OCI-M2 (cell line): Measurements from ENCODE around the gene RNF111.
"Not testable (repeated sequence)": the region's sequence is repeated elsewhere in the genome, so short reads cannot be mapped to it uniquely, and the experiment has no call there.

Experiments
- DNase-seq: peaks from one replicate; lab custom pipeline; 2025; ENCODE audit not compliant: unreplicated experiment; lab: John Stamatoyannopoulos, UW

Gene RNF111

GRCh38 chr15:58999694-59000093 is 12.2 kb downstream of the RNF111 start:
- no peak for DNase-seq

GRCh38 chr15:59000251-59000650 is 12.8 kb downstream of the RNF111 start:
- not testable (repeated sequence) for DNase-seq

DNA sequence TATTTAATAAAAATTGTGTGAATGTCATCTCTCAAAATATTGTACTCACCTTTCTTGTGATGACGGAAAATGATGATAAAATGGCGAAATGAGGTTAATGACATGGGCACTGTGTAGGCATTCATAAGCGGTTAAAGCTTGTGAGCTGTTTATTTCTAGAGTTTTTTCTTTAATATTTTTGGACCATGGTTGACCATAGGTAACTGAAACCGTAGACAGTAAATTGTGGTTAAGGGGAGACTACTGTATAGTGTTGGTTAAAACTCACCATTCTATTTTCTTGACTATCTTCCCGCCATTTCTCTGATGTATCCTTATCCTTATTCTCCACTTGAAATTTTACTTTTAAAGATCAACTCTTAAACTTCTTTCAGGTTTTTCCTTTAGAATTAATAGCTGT is 14.5 kb downstream of the RNF111 start:
- DNase-seq, result no peak

DNA sequence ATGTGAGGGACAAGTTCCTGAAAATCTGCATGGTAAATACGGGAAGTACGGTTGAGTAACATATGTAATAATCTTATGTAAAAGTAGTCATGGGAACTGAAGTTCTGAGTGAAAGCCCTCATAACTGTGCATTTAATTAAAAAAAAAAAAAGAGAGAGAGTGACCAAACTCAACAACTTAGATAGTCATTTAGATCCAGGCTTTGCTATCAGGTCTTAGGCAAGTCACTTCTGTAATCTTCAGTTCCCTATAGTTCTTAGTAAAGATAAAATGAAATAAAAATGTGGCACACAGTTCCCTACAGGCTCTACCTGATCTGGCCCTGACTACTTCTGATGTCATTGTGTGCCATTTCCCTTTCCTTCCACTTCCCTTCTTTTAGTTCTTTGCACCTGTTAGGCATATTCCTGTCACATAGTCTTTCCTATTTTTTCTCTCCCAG is 15.0 kb downstream of the RNF111 start:
- DNase-seq, result no peak

GRCh38 chr15:59005579-59005978 is 18.1 kb downstream of the RNF111 start:
- no peak for DNase-seq

- DNase-seq, result no peak
Measured at GRCh38 chr15:59008086-59008485, 20.6 kb downstream of the RNF111 start.

- DNase-seq, result no peak
Measured at GRCh38 chr15:59011262-59011952, 23.9 kb downstream of the RNF111 start.

GRCh38 chr15:59013246-59013873 is 25.9 kb downstream of the RNF111 start:
- DNase-seq, result no peak

DNA sequence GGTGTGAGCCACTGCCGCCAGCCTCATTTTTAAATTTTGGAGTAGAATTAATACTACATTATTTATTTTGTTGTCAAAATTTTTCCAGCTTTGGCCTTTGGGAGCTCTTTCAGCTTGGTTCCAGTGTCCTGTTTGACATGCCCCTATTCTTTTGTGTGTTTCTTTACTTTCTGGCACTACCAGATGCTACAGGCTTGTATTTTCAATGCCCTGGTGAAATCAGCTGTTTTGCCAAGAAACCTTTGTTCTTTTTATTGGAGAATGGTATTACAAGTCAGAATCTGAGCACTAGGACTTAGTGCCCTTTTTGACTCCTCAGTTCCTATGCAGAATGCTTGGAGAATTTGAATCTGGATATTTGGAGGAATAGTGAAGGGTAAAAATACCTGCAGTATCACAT is 26.6 kb downstream of the RNF111 start:
- DNase-seq, result no peak

GRCh38 chr15:59017449-59017848 is 30.0 kb downstream of the RNF111 start:
- DNase-seq, result no peak

DNA sequence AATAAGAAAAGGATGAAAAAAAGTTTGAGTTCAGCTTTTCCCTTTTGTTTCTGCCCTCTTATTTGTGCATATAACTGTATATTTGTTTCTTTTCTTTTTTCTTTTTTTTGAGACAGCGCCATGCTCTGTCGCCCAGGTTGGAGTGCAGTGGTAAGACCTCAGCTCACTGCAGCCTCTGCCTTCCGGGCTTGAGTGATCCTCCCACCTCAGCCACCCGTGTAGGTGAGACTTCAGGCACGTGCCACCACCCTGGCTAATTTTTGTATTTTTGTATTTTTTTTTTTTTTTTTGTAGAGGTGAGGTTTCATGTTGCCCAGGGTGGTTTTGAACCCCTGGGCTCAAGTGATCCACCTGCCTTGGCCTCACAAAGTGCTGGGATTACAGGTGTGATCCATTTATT is 31.4 kb downstream of the RNF111 start:
- DNase-seq, result no peak

- no peak for DNase-seq
Measured at GRCh38 chr15:59020322-59020721, 32.9 kb downstream of the RNF111 start.

DNA sequence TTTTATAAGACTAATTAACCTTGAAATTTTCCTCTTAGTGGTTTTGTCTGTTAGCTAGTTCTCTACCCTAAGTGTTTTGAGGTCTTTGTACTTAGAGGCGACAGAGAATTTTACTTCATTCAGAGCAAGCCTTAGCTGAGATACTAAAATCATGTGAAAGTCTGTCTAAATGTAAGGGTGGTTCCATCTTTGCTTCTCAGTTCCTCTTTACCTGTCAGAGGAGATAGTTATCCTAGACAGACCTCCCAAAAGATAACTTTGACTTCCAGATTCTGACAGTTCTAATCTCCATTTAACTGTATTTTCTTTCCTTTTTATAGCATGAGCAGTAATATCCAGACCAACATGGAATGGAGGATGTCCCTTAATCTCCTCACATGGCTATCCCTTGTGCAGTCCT is 34.7 kb downstream of the RNF111 start:
- DNase-seq, result no peak

GRCh38 chr15:59026207-59026606 is 38.7 kb downstream of the RNF111 start:
- DNase-seq, result no peak

DNA sequence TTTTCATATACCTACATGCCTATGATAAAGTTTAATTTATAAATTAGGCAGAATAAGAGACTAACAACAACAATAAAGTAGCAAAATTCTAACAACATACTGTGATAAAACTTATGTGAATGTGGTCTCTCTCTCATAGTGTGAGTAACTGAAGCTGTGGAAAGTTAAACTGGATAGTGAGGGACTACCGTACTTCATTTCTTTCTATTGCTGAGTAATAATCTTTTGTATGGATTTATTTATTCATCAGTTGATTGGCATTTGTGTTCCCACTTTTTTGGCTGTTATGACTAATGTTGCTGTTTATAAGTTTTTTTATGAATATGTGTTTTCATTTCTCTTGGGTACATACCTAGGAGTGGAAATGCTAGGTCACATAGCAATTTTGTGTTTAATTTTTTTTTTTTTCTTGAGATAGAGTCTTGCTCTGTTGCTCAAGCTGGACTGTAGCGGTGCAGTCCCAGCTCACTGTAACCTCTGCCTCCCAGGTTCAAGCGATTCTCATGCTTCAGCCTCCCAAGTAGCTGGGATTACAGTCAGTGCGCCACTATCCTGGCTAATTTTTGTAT is 41.0 kb downstream of the RNF111 start:
- no peak for DNase-seq

GRCh38 chr15:59029554-59029953 is 42.1 kb downstream of the RNF111 start:
- DNase-seq, result no peak

- no peak for DNase-seq
Measured at GRCh38 chr15:59035201-59035600, 47.7 kb downstream of the RNF111 start.

DNA sequence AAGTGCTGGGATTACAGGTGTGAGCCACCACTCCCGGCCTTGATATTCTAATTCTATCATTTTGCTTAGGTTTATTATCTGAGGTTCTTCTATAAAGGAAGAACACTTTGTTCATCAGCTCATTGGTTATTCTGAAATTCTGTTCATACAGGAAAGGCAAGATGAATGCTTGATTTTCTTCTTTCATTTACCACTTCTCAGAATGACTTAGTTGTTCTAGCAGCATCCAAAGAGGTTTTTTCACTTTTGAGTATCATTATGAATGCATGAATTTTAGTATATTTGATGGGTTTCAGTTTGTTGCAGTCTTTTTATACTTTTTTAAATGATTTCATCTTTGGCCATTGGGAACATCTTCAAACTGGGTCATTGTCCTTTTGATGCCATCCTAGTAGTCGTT is 51.8 kb downstream of the RNF111 start:
- DNase-seq, result no peak

- DNase-seq, result no peak
Measured at GRCh38 chr15:59042041-59042440, 54.6 kb downstream of the RNF111 start.

- no peak for DNase-seq
Measured at GRCh38 chr15:59048897-59049296, 61.4 kb downstream of the RNF111 start.

GRCh38 chr15:59051873-59052861 is 64.7 kb downstream of the RNF111 start:
- DNase-seq, result no peak
